Measurements from ENCODE around the gene WDFY3. TPM values are rescaled to one million over a fixed set of nuclear protein-coding genes. Genes with fewer than 3 reads are reported as not detected.

WDFY3 gene
- total and polyA plus RNA-seq, 9 of the 15 experiments (the other 6 are each of a cell fraction or from before 2014, with no cell fraction given): 0.58 to 13.5 (median 9.4) TPM

GRCh38 chr4:84648178-84648577, 318.3 kb downstream of the WDFY3 start (continued):
- no peak for TF ChIP-seq TSHZ1 (CRISPR knock-in tag; IDR thresholded peaks at IDR 0.05)

GRCh38 chr4:84647312-84647884, 319.1 kb downstream of the WDFY3 start:
- 0% methylated on average over 2 of the region's 2 CpGs for WGBS (ENCODE audit: insufficient coverage, low coverage, missing lambda C conversion rate)
- POLR2A ChIA-PET: interaction anchor here (1.0 kb wide), 1 partner anchor 78 kb away, joined by 4 read pairs; no protein-coding TSS in a partner anchor
- in situ Hi-C loops (cut with MboI): no loop called here
- TF ChIP-seq SAFB2 (IDR thresholded peaks at IDR 0.05; ENCODE audit: borderline replicate concordance, low read depth, low read length, severe bottlenecking) (no peak), LARP7 (IDR thresholded peaks at IDR 0.05) (no peak), ASH1L (IDR thresholded peaks at IDR 0.05; ENCODE audit: borderline replicate concordance, low read depth, partially characterized antibody) (no peak), PURB (CRISPR knock-in tag; IDR thresholded peaks at IDR 0.05; ENCODE audit: low read depth) (no peak), RCOR1 (IDR thresholded peaks at IDR 0.05; ENCODE audit: borderline replicate concordance in 1 of 2, low read depth in 2 of 2, low read length in 2 of 2) (no peak), HNRNPLL (IDR thresholded peaks at IDR 0.05; ENCODE audit: low read depth, low read length, poor library complexity, severe bottlenecking) (no peak), ETV5 (CRISPR knock-in tag; IDR thresholded peaks at IDR 0.05; ENCODE audit: low read depth) (no peak), ZNF121 (CRISPR knock-in tag; conservative IDR thresholded peaks at IDR 0.05) (no peak), PCBP2 (IDR thresholded peaks at IDR 0.05; ENCODE audit: low read depth, low read length, poor library complexity, severe bottlenecking) (no peak), ZNF239 (CRISPR knock-in tag; IDR thresholded peaks at IDR 0.05) (no peak), NUFIP1 (IDR thresholded peaks at IDR 0.05; ENCODE audit: partially characterized antibody) (no peak), FOXP4 (CRISPR knock-in tag; IDR thresholded peaks at IDR 0.05; ENCODE audit: borderline replicate concordance) (no peak), RFX7 (CRISPR knock-in tag; IDR thresholded peaks at IDR 0.05) (no peak)

More at GRCh38 chr4:84647312-84647884, 319.1 kb downstream of the WDFY3 start:
- Histone ChIP-seq H3K36me3 (ENCODE audit: control insufficient read depth, insufficient read depth, low read length) (no peaks in the 10 kb centered on the region), H3K4me2 (ENCODE audit: insufficient read depth, low read length) (no peak overlapping the region), H3K4me3 (no peak overlapping the region), H3K9me1 (ENCODE audit: control insufficient read depth, insufficient read depth, low read length) (no peaks in the 10 kb centered on the region), H3K4me1 (replicated peaks in 1 of 2; ENCODE audit: control insufficient read depth in 2 of 2, insufficient read depth in 2 of 2, low read length in 2 of 2) (no peaks in the 10 kb centered on the region), H3K27me3 (ENCODE audit: control insufficient read depth in 2 of 2, insufficient read depth in 2 of 2, low read length in 2 of 2) (peaks cover 0 to 4% of the 10 kb centered on the region in 2 experiments; a peak in 1 of 5 replicates), H2AFZ (ENCODE audit: low read depth, low read length) (no peak overlapping the region), H3K9me3 (replicated peaks; ENCODE audit: control insufficient read depth, insufficient read depth, low read depth, low read length) (no peaks in the 10 kb centered on the region), H3K27ac (ENCODE audit: extremely low read depth, low read depth, low read length) (no peak overlapping the region), H3K79me2 (ENCODE audit: control insufficient read depth, insufficient read depth, low read length) (no peaks in the 10 kb centered on the region), H4K20me1 (replicated peaks; ENCODE audit: control insufficient read depth, insufficient read depth, low read length) (no peaks in the 10 kb centered on the region), H3K9ac (ENCODE audit: insufficient read depth in 1 of 2, low read depth in 2 of 2, low read length in 2 of 2) (no peak overlapping the region)
- intact Hi-C loops (cut with micrococcal nuclease): no loop called here
- ATAC-seq (no peak), FAIRE-seq (no peak), DNase-seq (ENCODE audit: extremely low read depth in 1 of 4, low spot score in 3 of 4) (no peak)
- CTCF ChIA-PET (ENCODE audit: low intra/inter-chr PET ratio): no interaction called here
- BruUV-seq (replicated peaks): no TSS peak
